NCI-H2171 treated with DMSO at 0.1 percent for 48 hours (cell line): ENCODE data around the gene SYT9.

Experiments used
- DNase-seq: peaks from one replicate; lab custom pipeline; 2025; lab: John Stamatoyannopoulos, UW

SYT9 gene

GRCh38 chr11:7473717-7474116 is 222.0 kb downstream of the SYT9 start:
- no peak for DNase-seq

GRCh38 chr11:7480113-7480512 is 228.4 kb downstream of the SYT9 start:
- no peak for DNase-seq

- no peak for DNase-seq
Observed at GRCh38 chr11:7484131-7484530, 232.4 kb downstream of the SYT9 start.

DNA sequence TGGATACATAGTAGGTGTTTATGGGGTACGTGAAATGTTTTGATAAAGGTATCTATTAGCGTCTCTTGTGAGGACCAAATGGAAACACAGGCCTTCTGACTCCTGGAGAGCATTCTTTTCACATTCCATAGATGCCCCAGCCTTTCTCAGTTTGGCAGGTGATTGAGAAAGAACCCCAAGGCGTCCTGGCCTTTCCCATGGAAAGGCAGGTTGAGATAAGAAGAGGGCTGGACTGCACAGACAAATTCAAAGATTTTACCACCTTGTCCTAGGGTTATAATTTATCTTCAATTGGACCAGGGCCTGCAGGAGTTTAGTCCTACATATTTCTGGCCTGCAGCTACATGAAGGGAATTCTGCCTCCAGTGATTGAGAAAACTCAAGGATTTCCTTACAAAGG is 232.9 kb downstream of the SYT9 start:
- DNase-seq: no peak

- DNase-seq: no peak
Observed at GRCh38 chr11:7485186-7486097, 233.7 kb downstream of the SYT9 start, which contains the start of gene OLFML1. Gene OLFML1, plus strand, starts transcription at chr11:7485506. Its CDS starts 370 bp downstream, at chr11:7485876.

DNA sequence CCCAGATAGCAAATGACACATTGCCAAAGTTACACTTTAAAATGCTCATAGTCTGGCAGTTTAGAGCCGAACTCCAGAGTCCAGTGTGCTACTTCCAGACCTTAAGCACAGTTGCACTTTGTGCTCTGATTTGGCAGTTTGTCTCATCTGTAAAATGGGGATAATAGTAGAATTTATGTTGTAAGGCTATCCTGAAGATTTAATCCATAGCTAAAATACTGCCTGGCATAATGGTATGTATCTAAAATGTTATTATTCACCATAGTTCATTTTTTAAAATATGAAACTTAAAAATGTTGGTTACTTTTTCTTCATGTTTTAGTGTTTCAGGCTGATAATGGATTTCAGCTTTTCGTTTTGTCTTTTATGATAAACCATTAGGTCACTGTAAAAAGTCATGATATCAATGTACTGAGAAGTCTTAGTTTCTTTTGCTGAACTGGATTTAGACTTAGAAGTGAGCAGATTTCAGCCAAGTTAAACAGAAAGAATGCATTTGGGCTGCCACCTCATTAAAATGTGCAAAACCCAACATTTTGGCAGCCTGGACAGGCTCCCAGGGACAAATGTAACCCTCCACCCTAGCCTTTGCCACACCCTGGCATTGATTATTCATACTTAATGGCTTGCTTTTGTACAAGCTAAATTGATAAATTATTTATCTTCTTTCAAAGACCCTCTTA is 234.5 kb downstream of the SYT9 start:
- no peak for DNase-seq

DNA sequence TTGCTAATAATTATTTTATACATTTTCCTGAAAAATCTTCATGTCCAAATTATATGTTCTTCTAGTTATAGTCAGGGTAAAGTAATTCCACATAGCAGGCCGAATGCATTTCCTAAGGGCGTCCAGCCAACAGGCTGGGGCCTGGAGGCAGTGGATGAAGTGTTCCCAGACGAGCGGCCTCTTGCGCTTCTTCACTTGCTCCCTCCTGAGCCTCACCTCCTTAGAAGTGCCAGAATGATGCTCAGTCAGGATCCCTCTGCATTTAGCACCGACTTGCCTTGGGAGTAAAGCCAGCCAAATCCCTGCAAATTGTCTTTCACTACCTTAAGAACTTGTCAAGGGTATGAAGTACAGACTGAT is 235.1 kb downstream of the SYT9 start:
- no peak for DNase-seq

GRCh38 chr11:7487360-7487759 is 235.7 kb downstream of the SYT9 start:
- DNase-seq: no peak

GRCh38 chr11:7488681-7489080 is 237.0 kb downstream of the SYT9 start:
- no peak for DNase-seq

GRCh38 chr11:7489376-7489775 is 237.7 kb downstream of the SYT9 start:
- no peak for DNase-seq

DNA sequence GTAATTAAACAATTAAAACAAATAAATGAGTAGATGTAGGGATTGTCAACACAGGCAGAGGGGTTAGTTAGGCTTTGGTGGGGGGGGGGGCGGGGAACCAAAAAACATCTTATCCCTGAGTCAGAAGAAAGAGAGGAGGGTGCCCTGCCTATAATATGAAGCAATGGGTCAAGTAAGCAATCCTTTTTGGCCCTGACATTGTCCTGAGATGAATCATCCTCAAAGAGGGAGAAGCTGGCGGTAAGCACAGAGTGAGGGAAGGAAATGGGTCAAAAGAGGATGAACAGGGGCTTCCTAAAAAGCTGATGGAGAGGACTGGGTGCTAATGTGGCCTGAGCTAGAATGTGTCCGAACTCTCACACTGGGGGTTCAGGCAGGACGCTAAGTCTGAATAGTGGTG is 238.3 kb downstream of the SYT9 start:
- no peak for DNase-seq

DNA sequence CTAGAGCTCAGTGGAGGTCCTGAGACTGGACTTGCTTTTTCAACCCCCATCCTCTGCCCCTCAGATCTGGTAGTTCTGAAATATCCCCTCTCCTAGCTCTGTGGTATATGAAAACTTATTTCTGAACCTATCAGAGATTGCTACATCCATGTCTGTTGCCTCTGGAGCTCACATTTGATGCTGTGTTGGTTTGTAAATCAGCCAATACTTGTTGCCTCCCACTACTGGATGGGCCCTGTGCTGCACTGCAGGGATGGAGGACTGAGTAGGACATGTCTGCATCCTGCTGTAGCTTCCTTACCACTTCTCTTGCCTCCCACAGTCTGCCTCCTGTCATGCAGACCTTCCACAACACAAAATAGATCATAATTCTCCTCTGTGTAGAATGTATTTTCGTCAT is 238.8 kb downstream of the SYT9 start:
- DNase-seq: no peak

- no peak for DNase-seq
Observed at GRCh38 chr11:7492253-7492652, 240.5 kb downstream of the SYT9 start.

DNA sequence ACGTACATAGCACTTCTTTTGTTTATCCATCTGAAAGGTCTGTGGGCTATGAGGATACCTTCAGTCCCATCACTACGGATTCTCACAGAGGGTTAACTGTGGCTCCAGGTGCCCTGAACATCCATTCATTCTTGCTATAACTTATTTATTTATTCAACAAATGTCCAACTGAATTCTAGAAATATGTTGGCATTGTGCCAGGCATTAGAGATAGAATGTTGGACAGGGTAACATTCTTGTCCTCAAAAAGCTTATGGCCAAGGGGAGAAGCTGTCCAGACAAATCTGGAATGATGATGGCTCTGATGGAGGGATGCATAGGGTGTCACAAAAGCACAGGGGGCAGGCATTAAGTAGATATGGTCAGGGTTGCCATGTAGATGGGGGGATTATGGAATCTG is 242.0 kb downstream of the SYT9 start:
- no peak for DNase-seq

DNA sequence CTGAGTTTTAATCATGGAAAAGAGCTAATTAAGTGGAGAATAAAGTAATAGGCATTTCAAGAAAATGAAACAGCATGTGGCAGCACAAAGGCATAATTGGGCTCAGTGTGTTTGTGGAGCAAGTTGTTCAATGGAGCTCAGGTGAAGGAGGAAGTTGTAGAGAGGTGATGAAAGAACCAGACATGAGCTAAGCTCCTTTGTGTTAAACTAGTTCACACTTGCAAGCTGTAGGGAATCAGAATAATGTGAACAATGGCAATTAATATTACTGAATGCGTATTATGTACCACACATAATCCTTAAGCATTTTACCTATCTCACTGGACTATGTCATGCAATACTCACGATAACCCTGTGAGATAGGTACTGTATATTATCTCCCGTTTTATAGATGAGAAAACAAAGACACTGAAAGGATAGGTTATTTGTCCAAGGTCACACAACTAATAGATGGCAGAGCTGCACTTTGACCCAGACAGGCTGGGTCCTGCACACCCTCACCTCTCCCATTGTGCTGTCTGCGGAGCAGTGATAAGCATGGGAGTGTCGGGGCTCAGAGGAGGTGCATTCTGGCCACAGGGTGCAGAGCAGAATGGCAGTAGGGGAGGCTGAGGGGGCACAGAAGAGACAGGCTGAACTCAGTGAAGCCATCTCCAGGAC is 242.5 kb downstream of the SYT9 start:
- DNase-seq: no peak

DNA sequence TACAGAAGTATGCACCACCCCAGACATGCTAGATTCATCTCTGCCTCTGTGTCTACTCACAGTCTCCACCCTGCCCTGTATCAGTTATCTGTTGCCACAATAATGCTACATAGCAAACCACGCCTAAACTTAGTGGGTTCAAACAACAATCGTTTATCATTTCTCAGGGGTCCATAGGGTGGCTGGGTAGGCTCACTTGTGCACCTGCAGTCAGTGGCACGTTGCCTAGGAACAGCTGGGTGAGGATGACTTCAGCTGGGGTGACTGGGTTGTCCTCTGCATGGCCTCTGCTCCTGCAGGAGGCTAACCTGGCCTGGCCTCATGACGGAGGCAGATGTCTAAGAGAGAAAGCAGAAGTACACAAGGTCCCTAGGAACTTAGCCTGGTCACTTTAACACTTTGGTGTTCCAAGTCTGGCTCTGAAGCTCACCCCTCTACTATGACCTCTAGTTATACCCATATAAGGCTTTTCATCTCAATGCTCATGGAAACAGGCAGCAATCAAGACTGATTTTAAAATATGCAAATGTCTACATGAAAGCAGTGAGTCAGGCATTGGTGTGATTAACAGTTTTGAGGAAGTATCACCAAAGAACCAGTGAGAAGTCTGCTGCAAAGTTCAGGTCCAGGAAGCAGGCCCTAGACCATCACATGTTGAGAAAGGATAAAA is 244.3 kb downstream of the SYT9 start:
- DNase-seq: no peak

DNA sequence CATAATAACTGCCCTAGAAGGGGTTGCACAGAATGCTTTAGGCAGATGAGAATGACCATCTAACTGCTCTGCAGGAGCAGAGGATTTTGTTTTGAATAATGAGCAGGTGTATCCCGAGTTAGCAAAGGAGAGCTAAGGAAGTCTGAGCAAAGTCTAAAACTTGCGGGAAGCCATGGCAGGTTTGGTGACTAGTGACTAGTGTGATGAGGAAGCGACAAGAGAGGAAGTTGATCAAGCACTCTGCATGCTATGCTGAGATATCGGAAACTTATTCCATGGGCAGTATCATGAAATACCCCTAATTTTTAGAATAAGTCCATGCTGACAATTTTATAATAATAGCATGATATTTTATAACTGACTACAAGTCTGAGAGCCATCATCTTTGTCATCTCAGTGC is 246.5 kb downstream of the SYT9 start:
- no peak for DNase-seq

GRCh38 chr11:7499081-7499480 is 247.4 kb downstream of the SYT9 start:
- DNase-seq: no peak

DNA sequence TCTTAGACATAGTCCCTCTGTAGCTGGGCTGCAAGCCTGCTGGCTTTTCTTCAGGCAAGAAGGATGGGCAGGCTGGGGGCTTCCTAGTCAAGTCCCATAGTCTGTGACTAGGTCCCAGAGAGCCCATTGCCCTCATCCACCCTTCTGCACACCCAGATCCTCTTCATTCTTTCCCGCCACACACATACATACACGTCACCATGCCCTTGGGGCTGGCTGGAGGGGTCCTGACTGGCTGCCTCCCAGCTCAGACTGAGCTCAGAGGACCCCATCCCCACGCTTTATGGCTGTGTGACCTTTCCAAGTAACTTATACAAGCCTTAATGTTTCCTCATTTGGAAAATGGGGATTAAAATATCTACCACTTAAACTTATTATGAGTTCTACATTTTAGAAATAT is 248.5 kb downstream of the SYT9 start:
- DNase-seq: no peak

DNA sequence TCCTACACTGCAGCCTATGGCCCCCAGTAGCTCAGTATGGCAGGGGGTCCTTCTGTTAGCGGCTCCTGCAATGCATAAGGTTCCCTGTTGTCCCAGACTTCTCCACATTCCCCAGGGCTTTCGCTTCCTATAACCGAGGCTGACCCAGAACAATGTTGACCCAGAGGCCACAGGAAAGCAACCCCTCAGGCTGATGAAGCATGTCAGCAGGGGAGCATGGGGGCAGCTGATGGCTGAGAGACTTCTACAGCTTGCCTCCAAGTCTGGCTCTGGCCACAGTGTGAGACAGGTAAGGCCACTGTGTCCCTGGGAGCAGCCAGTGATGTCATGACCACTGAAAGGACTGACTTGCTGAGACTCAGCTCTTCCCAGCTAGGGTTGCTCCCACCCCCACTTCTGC is 249.5 kb downstream of the SYT9 start:
- no peak for DNase-seq

DNA sequence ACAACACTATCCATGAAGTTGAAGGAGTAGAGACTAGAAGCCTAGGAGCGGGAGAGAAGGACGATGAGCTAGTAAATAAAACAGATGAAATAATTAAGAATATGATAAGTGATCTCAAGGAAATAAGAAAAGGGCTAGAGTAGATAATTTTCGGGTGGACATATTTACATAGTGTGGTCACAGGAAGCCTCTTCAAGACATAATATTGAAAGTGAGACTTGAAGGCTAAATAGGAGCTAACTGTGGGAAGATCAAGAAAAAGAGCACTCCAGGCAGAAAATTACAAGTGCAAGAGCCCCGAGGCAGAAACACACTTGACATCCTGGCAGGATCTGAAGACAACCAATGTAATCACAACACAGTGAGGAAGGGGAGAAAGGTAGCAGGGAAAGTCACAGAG is 250.2 kb downstream of the SYT9 start:
- no peak for DNase-seq

GRCh38 chr11:7506243-7506642 is 254.5 kb downstream of the SYT9 start:
- no peak for DNase-seq
